Measurements from ENCODE around the gene SORCS2. TPM values are rescaled to one million over a fixed set of nuclear protein-coding genes. Genes with fewer than 3 reads are reported as not detected.

Gene SORCS2
- total and polyA plus RNA-seq, 2 of the 8 experiments (the other 6 are each of a cell fraction or from before 2014, with no cell fraction given): 0.36 to 1.8 TPM

GRCh38 chr4:7737752-7738457 lies 545.6 kb downstream of the SORCS2 start:
- H2BK120ac ChIP-seq (replicated peaks; ENCODE audit: low read depth, low read length): no peak overlapping the region
- FAIRE-seq (no peak), DNase-seq (ENCODE audit: low read depth in 1 of 2, low spot score in 2 of 2) (no peak)
- H4K5ac ChIP-seq (ENCODE audit: insufficient read length, low read depth, low read length): no peak overlapping the region
- H3K4me3 ChIP-seq (ENCODE audit: extremely low read depth in 1 of 4, insufficient read depth in 2 of 4, low read depth in 3 of 4, low read length in 4 of 4): no peak overlapping the region
- no peak overlapping the region for H2AK5ac ChIP-seq (ENCODE audit: low read depth, low read length)
- H3K14ac ChIP-seq (ENCODE audit: insufficient read length): no peak overlapping the region
- WGBS, 2 experiments (ENCODE audit: extremely low coverage in 1 of 2, insufficient coverage in 1 of 2, insufficient read length in 1 of 2, insufficient replicate concordance in 2 of 2, low coverage in 1 of 2, low lambda C conversion rate in 2 of 2, missing lambda C conversion rate in 1 of 2): 90% methylated on average over 19 of the region's 19 CpGs; no CpG with 5 or more reads in 1 of the 2 experiments
- no peaks in the 10 kb centered on the region for H3K79me1 ChIP-seq (ENCODE audit: low read depth, low read length)
- H2BK15ac ChIP-seq (ENCODE audit: low read length): no peak overlapping the region
- ChIA-PET POLR2A (ENCODE audit: partially characterized antibody) (no interaction called here), CTCF (ENCODE audit: partially characterized antibody) (interaction anchor here (0.9 kb wide), 1 partner anchor 61 kb away, joined by 3 read pairs; no protein-coding TSS in a partner anchor)
- H4K20me1 ChIP-seq (replicated peaks in 1 of 2; ENCODE audit: control insufficient read depth in 1 of 2, insufficient read depth in 2 of 2, low read length in 2 of 2): peaks cover 0 to 5% of the 10 kb centered on the region in 2 experiments
- H4K91ac ChIP-seq (replicated peaks; ENCODE audit: insufficient read length, low read length): no peak overlapping the region
- no peak overlapping the region for H3K18ac ChIP-seq (ENCODE audit: extremely low read depth, low read length)
- no peaks in the 10 kb centered on the region; a peak in 2 of 7 replicates for H3K4me1 ChIP-seq (replicated peaks in 1 of 4; ENCODE audit: control insufficient read depth in 3 of 4, insufficient read depth in 4 of 4, low read length in 3 of 4)
- H3K27me3 ChIP-seq (replicated peaks in 1 of 4; ENCODE audit: control insufficient read depth in 3 of 4, extremely low read depth in 1 of 4, insufficient read depth in 3 of 4, low read length in 3 of 4): 0 out of 7 replicates have a peak, but pooled peaks cover 0 to 2% (median 0%) of the 10 kb centered on the region in 4 experiments
- H2BK20ac ChIP-seq (ENCODE audit: low read length): no peak overlapping the region
- no peak overlapping the region for H3K27ac ChIP-seq (ENCODE audit: low read depth, low read length)
- no peak overlapping the region for H3K4me2 ChIP-seq (ENCODE audit: insufficient read depth in 1 of 2, low read depth in 2 of 2, low read length in 2 of 2)
- no peak overlapping the region for H3K56ac ChIP-seq (replicated peaks; ENCODE audit: insufficient read length, low read depth, low read length)
- H2BK5ac ChIP-seq (ENCODE audit: low read depth, low read length): no peak overlapping the region
- H3K36me3 ChIP-seq (ENCODE audit: control insufficient read depth in 2 of 4, insufficient read depth in 4 of 4, low read length in 3 of 4): no peaks in the 10 kb centered on the region
- H3K9ac ChIP-seq (replicated peaks in 1 of 4; ENCODE audit: extremely low read depth in 1 of 4, low read depth in 3 of 4, low read length in 3 of 4): no peak overlapping the region
- H3K4ac ChIP-seq (replicated peaks; ENCODE audit: insufficient read length, low read depth, low read length): no peak overlapping the region
- H3K23me2 ChIP-seq (ENCODE audit: low read depth, low read length): no peaks in the 10 kb centered on the region
- H3K9me3 ChIP-seq (ENCODE audit: insufficient read depth in 2 of 2, low read depth in 1 of 2, low read length in 1 of 2): no peaks in the 10 kb centered on the region
- H2BK12ac ChIP-seq (ENCODE audit: low read depth, low read length): no peak overlapping the region
- no peaks in the 10 kb centered on the region for H3K79me2 ChIP-seq (ENCODE audit: control insufficient read depth in 1 of 2, insufficient read depth in 2 of 2, low read length in 2 of 2)
- H2AFZ ChIP-seq (ENCODE audit: low read length): no peak overlapping the region
- TF ChIP-seq RAD21 (IDR thresholded peaks at IDR 0.05 in 1 of 2, conservative IDR thresholded peaks at IDR 0.05 in 1 of 2; ENCODE audit: low read depth in 2 of 2, low read length in 2 of 2) (no peak), MAX (IDR thresholded peaks at IDR 0.05) (peak; percentile 52)
- no peak overlapping the region for H3K23ac ChIP-seq (ENCODE audit: insufficient read length)
- no peak overlapping the region for H4K8ac ChIP-seq (ENCODE audit: extremely low read depth, insufficient read depth, low read length)
